T-helper 2 cell (primary cell): Measurements from ENCODE around the gene TGFA.

Experiments used
- DNase-seq, 5 experiments: peaks; one replicate each; pipeline versions ENCODE4 v3.0.0 to v3.0.0-alpha.2; 2012 to 2022

Gene TGFA

DNA sequence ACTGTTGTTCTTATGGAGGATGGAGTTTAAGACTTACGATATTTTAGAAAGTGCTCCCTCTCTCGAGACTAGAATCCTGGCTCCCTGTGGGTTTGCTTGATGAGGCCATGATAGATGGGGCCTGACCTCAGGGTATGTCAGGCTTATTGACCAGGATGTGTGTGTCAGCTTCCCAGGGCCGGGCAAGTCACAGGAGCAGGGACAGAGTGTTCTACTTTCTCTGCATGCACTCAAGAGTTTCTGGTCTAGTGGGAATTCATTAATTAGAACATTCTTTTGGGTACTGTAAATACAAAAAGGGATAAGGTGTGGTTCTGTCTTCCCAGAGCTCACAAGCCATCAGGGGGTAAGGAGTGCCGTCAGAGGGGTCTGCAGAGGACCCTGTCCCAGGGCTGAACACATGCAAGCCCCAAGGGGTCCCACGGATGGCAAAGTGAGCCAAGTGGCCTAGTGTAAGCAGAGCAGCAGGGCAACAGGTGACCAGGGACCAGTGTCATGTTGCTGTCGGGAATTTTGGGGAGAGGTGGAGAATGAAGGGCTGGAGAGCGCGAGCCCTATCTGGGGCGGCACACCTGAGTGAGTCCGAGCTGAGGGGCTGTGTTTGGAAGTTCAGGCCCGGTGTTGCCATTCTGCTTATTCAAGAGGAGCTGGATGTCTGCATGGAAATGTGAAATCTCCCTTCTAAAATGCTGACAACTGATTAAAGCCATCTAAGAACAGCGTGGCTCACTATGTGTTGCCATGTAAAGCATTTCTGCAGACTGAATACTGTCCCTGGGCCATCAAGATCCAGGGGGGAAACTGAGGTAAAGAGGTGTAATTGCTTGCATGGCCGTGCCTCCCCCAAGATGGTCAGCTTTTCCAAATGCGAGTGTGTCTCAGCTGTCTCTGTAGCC, 91.4 kb downstream of the TGFA start:
- DNase-seq, result no peak

DNA sequence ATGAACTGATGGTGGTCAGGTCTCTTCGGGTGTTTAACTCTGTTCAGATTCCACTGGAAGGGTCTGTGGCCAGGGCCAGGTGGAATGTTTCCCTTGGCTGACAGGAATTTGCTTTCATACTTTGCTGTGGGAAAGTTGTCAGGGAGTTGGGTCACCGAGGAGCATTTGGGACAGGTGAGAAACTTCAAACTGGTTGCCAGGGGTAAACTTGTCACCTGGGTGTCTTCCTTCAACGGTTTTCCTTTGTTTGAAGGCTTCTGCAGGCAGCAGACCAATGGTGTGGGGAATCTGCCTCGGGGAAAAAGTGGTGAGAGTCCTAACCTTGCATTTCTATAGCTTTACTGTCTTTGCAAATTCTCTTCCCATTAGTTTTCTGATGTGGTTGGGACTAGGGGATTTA, 92.2 kb downstream of the TGFA start:
- no peak for DNase-seq

DNA sequence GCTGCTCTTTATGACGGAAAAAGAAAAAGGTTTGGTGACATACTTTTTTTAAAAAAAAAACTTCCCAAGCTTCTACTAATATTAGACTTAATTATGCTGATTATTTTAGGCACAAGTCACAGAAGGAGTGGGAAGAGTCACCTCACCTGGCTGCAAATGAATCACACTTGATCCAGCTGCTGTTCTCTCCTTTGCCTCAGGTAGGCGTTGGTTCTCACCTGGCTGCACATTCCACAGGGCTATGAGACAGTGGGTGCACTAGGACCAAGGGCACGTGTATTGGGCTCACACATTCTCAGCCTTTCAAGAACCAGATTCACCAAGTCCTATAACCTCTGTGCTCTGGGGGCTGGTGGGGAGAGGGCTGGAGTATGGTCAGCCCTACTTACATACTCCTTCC, 93.3 kb downstream of the TGFA start:
- no peak for DNase-seq

DNA sequence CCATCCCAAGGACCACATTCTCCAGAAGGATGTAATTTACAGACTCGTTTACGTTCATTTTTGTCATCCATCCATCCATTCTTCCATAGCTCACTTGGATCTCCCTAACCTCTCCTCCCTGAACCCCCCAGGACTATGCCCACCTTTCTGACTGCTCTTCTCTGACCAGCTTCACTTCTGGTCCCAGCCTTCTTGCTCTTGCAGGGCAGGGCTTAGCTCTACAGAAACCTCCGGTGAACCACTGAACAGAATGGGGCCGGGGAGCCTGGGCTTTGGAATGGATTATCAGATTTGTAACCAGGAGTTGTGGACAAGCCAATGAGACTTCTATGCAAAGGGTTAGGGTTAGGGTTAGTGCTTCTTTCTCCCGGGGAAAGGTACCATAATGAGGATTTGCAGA, 95.0 kb downstream of the TGFA start:
- DNase-seq, result no peak

DNA sequence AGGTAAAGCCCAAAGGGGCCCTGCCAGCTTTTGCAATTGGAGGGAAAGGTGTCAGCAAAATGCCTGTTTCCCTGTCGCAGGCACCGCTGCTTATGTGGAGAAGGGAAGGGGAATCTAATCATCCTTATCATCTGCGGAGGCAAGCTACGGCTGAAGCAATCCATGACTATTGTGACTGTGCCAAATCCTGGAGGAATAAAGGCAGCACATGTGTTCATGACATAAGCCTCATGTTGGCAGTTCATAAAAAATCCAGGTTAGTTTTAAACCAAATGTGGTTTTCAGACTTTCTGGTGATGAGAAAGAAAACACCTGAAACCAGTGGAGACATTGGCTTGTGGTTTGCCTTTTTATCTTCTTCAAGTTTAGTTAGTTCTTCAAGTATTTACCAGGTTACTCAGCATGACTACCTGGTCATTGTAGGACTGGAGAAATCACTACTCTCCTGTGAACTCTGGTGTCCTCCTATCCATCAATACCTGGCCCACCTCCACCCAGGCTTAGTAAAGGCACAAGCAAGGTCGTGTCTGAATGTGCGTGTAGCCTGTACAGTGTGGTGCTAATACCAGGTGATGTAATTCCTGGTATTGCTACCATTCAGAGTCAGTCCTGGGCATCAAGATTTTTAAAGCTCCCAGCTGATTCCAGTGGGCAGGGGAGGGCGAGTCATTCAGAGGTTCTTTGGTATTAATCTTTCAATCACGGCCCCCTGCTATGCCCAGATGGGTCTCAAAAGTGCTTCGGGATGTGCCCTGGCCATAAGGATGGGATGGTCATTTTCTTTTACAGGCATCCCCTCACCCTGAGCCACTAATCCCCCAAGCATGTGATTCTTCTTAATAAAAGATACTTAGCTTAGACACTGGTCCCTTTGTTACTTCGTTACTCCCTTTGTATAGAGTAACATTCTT, 96.8 kb downstream of the TGFA start:
- peak in 1 of 5 experiments; percentile 21 for DNase-seq

DNA sequence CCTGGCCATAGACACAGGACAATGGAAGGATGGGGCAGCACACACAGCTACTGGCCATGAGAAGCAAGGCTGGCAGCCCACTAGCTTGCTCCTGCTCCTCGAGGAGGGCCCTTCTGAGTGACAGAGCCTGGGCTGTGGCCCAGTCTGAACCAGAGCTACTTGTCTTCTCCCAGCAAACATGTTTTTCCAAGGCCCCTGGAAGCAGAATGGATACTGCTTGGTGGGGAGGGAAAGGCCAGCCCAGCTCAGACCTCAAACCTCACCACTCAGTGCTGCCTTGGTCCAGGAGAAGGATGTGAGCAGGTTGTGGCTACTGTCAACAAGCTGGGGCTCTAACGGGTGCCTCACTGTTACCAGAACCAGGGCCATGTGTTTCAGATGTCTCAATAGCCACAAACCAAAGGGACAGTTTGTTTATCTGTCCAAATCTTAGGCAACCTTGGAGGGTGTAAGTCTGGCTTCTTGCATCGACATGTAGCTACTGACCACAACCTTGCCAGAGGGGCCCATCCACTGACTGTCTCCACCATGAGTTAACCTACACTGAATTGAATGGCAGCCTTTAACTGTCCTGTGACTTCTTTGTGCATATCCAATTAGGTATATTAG, 98.6 kb downstream of the TGFA start:
- no peak for DNase-seq

DNA sequence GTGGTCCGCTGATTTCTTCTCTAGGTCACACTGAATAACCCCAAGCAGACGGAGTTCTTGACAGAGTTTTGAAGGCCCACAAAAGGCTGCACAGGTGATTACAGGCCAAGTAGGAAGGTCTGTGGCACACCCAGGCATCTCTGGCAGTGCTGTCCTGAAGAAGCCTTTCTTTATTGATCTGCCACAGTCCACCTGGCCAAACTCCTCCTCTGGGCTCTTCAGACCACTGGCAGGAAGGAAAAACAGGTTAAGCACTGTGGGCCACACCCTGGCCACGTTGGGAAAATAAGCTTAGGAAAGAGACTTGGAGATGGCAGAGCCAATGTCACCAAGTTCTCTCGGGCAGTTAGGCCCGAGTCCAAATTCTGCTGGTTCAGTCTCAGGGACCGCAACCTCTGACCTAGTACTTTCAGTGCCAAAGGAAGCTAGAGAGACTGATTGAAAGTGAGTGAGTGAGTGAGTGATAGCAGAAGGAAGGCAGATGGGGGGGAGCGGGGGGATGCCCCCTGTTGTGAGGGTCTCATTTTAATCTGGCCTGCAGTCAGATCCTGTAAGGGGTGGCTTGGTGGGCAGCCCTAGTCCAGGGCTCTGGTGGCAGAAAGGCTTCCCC, 102.9 kb downstream of the TGFA start:
- DNase-seq, result no peak

DNA sequence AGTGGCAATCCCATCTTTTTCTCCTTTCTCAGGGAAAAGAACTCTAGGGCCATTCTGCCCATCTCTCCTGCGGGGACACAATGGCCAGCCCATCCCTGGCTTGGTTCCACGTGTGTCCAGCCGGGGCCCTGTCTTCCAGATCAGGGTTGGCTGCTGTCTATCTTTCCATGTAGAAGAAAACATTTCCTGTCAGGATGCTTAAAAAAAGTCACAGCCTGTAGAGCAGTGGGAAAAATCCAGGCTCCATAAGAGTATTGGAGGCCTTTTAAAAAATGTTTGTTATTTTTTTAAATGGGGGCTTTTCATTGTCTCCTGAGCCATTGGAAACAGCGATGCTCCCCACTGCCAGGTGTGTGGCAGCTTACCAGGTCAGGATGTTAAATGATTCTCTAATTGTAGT, 105.6 kb downstream of the TGFA start:
- no peak for DNase-seq

DNA sequence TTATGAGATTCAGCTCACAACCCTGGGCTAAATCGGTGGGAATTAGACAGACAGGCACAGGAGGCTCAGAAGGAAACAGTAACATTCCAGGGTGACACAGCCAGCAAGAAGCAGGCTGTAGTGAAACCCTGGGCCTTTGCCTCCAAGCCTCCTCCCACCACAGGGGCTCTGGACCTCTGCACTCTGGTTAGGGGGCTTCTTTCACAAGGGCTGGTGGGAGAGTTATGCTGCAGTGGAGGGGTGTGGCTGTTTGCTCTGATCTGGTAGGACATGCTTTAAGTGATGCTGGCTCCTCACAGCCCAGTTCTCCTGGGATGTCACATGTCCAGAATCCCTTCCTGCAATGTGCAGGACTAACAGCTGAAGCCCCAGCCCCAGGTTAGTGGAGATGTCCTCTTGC, 109.9 kb downstream of the TGFA start:
- DNase-seq, result no peak

DNA sequence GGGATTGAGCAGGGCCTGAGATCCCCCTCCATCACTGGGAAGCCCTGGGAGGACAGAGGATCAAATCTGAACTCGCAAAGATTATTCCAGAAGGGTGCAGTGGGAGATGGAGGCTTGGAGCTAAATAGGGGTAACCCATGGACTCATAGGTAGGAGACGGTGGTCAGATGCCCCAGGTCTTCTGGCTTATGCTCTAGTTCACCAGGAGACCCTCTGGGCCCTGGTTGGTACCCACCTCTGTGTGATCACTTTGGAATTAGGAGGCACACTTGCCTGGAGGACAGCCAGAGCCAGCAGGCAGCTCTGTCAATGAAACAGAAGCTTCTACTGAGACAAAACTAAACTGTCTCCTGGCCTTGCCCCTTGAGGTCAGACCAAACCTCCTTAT, 110.6 kb downstream of the TGFA start:
- no peak for DNase-seq

DNA sequence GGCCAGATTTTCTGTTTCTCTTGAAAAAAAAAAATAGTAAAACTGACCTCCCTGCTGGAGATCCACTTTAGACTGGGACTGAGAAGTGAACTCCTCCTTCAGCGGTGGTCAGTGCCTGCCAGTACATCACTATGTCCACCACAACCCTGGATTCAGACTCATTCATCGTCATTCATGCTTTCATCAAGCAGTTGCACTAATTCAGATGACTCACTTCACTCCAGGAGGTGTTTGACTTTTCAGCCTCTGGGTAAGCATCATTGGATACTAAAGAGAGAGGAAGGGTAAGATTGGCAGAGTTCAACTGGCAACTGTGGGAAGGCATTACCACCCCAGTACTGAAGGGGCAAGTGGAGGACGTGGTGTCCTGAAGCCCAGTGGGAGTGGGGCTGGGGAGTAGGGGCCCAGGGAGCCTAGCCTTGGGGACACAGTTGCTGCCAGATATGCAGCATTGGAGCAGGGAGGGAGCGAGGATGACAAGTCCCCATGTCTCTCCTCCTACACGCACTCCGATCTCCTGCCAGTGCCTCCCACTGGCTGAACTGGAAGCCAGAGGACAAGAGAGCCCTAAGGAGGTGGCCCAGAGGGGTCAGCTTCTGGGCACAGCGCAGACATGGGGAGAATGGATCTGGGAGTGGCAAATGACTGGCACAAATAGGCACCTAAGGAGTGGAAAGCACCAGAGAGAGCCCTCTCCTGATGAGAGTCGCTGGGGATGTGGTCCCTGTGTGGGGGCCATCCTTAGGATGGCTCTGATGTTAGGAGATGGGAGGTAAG, 111.1 kb downstream of the TGFA start:
- no peak for DNase-seq

DNA sequence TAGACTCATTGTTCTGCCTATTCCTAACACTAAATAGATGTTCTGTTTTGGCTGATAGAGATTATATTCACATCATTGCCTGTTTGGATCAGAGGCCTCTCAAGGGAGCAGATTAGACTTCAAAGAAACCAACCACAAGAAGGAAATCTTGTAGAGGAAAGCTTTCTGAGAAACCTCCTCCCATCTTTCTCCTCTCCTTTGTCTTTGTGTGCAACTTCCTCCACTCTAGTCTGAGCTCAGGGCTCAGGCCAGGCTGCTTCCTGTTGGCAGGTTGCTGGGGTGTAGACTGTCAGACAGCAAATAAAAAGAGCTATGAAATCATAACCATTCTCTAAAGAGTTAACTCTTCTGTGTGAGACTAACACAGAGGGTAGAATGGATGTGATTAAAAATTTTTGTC, 113.0 kb downstream of the TGFA start:
- peak in 1 of 5 experiments; percentile 20 for DNase-seq

DNA sequence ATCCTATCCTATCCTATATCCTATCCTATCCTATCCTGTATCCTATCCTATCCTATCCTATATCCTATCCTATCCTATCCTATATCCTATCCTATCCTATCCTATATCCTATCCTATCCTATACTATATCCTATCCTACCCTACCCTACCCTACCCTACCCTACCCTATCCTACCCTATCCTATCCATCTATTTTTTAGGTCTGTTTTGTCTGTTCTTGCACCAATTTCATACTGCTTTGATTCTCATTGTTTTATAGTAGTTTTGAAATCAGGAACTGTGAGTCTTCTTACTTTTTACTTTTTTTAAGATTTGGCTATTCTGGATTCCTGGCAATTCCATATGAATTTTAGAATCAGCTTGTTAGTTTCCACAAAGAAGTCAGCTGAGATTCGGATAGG, 118.5 kb downstream of the TGFA start:
- no peak for DNase-seq

DNA sequence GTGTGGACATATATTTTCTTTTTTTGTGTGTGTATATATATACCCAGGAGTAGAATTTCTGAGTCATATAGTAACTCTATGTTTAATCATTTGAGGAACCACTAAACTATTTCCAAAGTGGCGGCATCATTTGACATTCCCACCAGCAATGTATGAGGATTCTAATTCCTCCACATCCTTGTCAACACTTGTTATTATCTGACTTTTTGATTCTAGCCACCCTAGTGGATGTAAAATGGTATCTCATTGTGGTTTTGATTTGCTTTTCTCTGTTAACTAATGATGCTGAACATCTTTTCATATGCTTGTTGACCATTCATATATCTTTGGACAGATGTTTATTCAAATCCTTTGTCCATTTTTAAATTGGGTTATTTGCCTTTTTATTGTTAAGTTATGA, 120.3 kb downstream of the TGFA start:
- no peak for DNase-seq

DNA sequence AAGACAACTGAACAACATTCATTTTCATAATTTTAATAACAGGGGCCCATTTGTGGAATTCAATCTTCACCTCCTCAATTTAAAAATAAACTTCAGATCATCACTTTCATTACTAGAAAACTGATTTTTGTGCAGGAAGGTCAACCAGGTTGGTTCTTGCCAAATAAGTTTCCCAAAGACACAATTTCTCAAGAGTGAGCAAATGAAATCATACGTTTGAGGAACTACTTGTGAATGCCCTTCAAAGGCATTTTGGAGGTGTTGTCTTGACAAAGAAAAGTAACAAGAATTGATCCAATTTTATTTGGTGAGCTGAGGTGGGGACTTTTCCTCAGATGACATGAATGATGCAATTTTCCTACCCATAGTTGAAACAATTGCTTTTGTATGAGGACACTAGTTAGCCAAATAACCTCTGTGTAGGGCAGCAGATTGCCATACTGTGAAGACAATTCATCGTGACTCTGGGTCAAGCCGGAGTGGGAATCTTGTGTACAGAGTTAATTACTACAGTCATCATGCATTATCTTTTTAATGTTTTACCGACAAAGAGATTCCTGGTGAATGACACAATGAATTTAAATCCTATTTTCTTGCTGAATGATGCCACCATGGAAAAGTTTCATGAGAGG, 121.8 kb downstream of the TGFA start:
- DNase-seq, result no peak

DNA sequence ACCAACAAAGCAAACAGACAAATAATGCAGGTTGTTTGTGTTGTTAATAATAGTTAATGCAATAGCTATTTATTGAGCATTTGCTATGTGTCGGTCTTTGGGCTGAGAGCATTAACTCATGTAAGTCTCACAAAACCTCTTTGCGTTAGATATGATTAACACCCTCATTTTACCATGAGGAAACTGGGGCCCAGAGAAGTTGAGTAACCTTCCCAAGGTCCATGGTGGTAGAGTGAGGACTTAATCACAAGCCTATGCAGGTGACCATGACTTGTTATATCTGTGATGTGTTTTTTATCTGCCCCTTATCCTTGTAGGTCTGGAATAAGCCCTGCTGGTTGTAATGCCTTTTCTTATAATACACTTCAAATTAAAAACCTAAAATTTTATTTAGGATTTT, 127.3 kb downstream of the TGFA start:
- no peak for DNase-seq

DNA sequence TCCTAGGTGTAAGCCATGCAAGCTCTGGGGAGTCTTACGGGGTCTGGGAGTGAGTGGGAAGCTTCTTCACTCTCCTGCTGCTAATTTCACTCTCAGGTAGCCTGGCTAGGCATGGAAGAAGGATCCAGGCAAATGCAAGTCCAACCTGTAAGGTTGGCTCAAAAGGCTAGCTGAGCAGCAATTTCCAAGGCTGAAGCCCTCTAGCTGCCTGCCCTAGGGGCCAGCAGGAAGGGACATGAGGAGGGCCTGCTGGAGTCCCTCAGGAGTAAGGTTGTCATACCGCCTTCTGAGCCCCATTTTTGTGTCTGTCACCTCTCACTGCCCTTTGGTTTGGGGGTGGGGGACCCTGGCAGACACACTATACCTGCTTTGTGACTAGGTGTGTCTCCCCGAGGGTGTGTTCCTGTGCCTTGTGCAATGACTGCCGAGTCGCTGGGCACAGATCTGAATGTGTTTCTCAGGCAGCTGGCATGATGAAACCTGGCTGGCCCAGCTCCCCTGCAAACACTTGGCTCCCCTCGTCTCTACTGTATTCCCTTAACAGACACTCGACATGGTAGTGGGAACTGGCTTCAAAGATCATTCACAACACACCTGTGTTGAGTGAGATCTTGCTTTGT, 127.8 kb downstream of the TGFA start:
- no peak for DNase-seq

DNA sequence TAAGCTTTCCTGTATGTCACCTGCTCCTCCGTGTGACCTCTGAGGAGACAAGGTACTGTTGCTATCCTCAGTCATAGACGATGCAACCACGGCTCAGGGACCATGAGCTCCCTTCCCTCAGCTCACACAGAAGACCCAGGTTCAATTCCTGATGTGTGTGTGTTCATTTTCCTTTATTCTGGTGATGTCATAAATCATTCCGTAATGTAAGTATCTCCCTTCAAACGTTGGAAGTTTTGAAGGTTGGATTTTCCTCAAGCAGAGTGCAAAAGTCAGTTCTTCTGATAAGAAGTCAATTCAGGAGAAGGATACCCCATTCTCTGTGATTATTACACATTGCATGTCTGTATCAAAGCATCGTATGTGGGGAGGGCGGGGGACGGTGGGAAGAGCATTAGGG, 132.9 kb downstream of the TGFA start:
- no peak for DNase-seq

DNA sequence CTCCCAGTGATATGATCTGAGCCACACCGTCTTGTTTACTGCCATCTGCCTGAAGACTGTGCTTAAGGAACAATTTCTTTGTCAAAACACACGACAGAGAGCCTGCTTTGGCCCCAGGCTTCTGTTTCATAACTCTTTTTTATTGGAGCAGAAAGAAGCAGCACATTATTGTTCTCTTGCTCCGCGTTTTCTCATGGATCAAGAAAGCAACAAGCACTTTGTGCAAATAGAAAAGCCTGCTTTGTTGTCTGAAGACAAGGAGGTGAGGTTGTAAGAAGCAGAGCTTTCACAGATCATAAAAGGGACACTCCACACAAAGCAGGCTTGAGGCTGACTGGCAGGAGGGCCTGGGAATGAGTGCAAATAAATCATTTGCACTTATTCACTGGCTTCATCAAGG, 133.5 kb downstream of the TGFA start:
- no peak for DNase-seq

DNA sequence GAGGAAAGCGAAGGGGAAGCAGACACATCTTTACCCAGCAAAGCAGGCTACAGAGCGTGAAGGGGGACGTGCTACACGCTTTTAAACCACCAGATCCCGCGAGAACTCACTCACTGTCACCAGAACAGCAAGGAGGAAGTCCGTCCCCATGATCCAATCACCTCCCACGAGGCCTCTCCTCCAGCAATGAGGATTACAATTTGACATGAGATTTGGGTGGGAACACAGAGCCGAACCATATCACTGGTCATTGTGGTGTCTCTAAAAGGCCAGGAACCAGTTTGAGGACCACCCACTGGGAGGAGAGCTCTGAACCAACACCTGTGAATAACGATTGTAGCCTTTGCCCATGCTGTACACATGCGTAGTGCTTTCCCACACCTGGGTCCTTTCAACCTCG, 135.1 kb downstream of the TGFA start:
- DNase-seq, result no peak

DNA sequence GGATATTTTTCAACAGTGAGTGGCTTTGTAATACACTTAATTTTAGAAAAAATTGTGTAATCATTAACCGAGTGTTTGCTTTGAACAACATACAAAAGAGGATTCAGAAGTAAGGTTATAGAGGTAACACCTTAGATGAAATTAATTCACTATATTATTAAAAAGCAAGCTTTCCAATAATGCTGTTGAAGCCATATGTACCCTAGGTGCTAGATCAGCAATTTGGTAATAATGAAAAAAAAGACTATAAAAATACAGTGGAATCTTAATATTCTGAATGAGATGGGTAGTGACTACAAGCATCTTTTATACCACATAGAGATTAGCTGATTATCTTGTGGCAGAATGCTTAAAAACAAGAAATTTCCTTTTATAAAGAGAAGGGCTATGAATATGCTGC, 136.6 kb downstream of the TGFA start:
- no peak for DNase-seq
